C4-2B (cell line): ENCODE data around the gene GPD2.

Experiments
- CTCF ChIP-seq: fragments of 450-650 bp; conservative IDR thresholded peaks from 2 replicates; pipeline ENCODE4 v1.5.1; 2017; ENCODE audit warnings: mild to moderate bottlenecking
- ZFX ChIP-seq: fragments of 450-650 bp; IDR thresholded peaks from 2 replicates; pipeline ENCODE4 v1.6.1; 2017

- no peak for TF ChIP-seq CTCF
- no peak for TF ChIP-seq ZFX
These were observed 40.1 kb downstream of the GPD2 start for GRCh38 chr2:156476021-156476849.
